Medulla oblongata (tissue), 1 donor: Measurements from ENCODE around the gene N4BP2.

Experiments used
- DNase-seq: peaks from one replicate; pipeline ENCODE4 v3.0.0-alpha.2; 2015; ENCODE audit errors: extremely low spot score

Gene N4BP2

DNA sequence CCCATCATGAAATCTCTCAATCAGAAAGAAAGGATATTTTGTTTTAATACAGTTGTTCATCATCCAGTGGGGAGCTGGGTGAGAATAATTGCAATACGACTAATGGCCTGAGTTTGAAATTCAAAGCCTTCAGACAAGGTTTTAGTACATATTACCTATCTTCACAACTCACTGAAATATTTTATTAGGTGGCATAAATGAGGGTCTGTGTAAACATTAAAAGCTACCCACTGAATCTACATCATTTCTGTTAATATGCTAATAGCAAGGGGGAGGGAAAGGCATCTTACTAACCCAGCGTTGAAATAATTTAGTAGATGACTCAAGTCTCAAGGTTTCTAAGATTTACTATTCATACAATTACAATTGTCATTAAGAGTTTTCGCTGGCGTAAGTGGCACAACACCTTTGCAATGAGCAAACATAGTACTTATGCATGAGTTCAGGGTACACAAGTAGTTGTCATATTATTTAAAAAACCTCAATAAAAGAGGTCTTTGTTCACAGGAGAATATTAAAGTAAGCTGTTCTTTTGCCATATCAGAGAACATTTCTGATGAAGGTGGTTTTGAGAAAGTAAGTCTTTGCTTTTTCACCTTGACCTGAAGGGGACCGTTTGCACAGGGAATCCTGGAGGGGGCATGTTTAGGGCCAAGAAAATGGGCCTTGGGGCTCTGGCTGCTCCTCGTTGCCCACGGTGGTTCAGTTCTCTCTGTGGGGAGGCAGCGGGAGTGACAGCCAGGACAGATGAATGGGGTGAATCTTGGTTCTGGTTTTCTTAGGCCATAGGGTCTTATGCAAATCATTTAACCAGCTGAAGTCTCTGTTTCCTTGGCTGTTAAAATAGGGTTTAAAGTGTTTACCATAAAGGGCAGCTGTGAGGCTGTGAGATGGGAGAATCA is 135.7 kb downstream of the N4BP2 start:
- DNase-seq: no peak

DNA sequence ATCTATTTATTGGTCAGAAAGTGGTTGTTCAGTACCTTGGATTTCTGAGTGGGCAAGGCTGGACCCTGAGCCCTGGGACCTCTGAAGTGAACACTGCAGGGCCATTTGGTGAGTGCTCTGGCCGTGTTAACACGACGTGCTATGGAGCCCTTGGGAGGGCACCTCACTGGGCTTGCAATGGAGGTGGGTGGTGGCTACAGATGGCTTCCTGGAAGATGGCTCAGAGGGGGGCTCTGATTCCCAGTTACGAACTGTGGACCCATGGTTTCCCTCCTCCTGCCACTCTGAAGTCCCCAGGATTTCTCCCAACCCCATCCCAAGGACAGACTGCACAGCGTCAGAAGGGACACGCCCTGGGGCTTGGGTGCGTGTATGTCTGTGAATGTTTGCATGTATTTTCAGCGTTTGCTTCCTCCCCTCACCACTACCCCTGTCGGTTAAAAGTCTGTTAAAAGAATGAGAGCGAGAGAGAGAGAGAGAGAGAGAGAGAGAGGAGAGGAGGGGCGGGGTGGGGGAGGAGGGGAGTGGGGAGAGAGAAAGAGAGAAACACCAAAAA is 136.4 kb downstream of the N4BP2 start:
- DNase-seq: no peak

DNA sequence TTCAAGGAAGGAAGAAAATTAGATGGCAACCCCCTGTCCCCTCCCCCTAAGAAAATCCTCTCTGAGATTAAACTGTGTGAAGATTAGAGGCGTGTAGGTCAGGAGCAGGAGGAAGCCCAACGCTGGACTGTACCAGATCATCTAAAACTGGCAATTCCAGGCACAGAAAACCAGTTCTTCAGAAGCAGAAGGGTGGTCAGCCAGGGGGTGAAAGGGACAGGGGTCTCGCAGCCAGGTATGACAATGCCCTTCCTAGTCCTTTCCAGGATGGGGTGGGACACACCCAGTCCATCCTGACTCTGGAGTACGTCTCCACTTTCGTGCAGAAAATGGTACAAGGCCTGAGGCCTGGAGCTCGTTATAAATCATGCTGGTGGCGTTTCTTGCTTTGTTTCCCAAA is 136.9 kb downstream of the N4BP2 start:
- no peak for DNase-seq

DNA sequence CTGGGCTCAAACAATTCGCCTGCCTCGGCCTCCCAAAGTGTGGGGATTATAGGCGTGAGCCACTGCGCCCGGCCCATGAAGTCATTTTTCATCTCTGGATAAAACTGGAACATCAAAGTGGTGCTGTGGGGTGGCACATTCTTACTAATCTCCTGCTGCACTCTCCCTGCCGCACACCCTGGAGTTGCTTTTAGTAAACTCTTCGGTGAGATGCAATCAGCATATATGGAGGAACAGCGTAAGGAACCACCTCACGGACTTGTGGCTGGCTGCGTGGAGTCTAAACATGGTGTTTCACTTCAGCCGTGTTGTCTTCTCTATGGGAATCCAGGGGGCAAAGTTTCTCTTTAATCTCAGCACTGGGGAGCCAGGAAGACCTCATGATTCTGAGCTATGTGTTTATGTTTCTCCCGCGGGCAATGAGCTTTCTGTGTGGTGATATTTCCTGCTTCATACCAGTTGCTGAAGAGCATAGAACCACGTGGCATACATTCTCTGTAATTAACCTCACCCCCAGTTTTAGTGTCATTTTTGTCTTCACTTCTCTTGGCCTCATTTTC is 138.0 kb downstream of the N4BP2 start:
- no peak for DNase-seq

DNA sequence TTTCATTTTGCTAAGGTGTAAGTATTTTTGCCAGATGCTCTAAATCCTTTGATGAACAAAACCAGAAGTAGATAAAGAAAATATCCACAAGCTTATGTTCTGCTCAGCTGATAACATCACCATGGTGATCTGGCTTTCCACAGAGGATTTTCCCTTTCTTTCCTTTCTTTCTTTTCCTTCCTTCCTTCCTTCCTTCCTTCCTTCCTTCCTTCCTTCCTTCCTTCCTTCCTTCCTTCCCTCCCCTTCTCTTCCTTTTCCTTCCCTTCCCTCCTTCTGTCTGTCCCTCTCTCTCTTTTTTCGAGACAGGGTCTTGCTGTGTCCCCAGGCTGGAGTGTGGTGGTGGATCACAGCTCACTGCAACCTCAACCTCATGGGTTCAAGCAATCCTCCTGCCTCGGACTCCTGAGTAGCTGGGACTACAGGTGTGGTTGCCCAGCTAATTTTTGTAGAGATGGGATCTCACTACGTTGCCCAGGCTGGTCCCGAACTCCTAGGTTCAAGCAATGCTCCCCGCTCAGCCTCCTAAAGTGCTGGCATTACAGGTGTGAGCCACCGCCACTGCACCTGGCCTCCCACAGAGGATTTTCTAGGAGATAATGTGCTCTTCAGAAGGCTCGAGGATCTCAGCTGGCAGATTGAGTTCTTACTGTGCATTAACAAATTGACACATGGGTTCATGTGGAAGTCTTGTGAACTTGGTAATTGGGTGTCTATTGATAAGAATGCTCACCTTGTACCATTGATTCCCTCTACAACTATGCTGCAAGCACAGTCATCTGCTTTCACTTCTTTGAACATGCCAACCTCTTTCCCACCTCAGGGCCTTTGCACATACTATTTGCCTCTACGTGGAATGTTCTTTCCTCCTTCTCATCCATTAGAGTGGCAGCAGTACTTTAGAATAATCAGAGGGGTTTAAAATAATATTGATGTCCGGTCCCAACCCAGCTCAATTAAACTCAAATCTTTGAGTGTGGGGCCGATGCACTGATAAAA is 138.8 kb downstream of the N4BP2 start:
- DNase-seq: no peak

DNA sequence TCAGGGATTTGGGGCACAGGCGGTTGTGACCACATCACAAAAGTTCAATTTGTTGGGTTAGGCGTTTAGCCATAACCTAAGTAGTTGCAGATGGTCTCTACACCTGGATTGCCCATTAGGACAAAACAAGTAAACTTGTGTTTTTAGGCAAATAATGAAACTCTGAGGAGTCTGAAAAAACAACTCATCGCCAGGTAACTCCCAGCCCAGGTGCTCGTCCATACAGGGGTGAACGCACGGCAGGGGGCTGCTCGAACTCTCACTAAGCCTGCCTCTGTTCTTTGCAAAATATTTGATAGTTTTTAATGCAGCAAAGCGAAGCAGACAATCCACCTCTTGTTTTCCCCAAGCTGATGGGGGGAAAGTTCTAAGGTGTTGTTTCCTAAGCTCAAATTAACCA is 139.6 kb downstream of the N4BP2 start:
- DNase-seq: no peak

DNA sequence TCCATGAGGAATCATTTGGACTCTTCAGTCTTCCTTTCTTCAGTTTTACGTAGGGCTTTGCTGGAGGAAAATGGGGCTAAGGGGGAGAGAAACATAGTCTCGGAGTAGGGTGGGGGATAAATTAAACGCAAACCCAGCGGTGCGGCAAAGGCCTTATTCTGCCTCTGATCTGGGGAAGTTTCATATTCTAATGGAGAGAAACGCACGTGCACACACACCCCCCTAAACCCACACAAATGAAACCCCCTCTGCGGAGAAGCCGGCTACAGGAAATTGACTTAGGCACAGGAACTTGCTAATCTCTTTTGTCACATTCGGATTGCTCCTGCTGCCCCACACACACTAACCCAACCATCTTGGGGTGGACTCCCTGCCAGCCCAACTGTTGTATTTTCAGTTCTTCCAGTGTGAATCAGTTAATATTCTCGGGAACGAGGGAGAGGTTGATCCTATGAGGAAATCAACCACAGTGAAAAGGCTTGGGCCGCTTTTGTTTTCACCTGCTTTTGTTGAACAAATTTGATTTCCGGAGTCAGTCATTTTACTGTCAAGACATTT is 140.2 kb downstream of the N4BP2 start, which contains the start of gene RHOH:
RHOH (plus strand) TSS at position 308 of the 558 bp plus-strand sequence. CDS start 46,356 bp downstream, outside the sequence.
- DNase-seq: no peak

DNA sequence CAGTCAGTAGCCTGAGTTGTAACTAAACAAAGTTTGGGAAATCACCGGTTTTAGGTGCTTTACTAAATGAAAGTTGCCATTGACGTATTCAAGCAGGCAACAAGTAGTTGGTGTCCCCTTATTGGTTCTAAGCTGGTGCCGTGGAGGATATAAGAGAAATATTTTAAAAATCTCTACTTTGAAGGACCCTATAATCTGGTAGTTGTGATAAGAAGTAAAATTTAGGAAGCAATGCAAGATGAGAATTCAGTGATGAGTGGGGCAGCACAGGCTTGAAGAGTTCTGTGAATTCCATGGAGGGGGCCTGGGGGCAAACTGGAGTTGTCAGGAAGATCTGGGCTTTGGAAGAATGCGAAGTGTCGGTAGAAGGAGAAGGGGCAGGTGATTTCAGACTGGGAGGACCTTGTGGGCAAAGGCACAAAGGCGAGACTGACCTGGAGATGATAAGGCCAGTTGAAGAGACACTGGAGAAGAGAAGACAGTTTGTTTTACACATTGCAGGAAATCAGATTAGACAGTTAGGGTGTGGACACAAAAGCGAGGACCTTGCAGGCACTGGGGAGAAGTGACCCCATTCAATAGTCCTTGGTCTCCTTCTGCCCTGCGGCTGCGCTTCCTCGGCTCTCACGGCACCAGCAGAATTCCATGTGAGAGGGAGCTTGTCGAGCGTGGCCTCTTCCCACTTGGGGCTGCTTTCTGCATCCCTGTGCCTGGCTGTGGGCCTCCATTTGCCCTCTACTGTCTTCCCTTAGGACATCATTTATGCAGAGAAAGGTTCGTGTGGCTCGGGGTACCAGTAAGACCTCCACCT is 141.4 kb downstream of the N4BP2 start:
- no peak for DNase-seq

DNA sequence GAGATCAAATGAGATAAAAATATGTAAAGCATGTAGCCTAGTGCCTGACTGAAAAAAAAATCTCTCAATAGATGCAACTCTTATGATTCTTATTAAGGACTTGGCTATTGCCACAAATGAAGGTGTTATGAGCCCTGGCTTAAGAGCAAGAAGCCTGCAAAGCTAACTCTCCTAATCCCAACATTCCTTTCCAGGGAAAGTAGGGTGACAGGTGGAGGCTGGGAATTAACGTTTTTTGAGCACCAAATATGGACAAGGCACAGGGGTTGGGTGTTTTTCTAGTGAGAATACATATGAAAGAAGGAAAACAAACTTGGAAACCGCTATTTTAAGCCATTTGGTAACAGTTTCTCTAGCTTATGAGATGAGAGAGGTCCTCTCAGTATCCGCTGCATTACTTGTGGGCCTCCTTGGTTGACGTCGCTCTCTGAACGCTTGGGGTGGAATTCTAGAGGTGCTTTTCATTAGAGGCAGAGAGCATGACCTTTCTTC is 142.6 kb downstream of the N4BP2 start:
- DNase-seq: no peak

DNA sequence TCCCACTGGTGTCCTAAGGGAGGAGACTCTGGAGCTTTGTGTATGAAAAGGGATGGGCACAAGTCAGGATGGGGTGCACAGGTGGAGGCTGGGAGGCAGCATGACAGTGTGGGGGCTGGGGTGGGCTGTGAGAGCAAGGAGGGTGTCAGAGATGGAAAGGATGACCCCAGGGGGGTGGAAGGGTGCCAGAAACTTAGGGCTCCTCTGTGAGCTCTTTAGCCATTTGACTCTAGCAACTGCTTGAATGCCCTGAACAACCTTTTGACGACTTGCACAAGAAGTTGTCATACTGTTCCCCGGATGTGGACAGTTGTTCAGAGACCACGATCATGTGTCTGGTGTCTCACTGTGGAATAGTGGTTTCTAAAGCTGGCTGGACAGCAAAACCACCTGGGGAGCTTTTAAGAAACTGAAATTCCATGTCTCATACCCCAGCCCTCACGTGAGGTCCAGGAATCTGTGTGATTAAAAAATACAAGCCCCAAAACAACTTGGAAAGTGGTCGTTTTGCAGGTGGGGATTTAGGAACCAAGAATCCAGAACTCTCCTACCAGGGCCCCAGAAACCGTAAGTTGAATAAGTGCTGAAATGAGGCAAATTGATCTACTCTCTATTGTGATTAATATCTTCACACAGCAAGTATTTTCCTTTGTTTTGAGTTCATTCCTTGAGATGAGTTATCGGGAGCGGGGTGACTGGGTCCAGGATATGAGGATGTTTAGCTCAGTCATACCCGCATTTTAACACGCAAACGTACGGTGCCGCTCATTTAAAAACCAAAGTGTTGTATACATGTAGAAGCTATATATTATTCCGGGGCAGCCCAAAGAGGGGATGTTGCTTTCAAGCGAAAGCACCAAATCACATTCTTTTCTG is 143.6 kb downstream of the N4BP2 start:
- peak; percentile 54 for DNase-seq

DNA sequence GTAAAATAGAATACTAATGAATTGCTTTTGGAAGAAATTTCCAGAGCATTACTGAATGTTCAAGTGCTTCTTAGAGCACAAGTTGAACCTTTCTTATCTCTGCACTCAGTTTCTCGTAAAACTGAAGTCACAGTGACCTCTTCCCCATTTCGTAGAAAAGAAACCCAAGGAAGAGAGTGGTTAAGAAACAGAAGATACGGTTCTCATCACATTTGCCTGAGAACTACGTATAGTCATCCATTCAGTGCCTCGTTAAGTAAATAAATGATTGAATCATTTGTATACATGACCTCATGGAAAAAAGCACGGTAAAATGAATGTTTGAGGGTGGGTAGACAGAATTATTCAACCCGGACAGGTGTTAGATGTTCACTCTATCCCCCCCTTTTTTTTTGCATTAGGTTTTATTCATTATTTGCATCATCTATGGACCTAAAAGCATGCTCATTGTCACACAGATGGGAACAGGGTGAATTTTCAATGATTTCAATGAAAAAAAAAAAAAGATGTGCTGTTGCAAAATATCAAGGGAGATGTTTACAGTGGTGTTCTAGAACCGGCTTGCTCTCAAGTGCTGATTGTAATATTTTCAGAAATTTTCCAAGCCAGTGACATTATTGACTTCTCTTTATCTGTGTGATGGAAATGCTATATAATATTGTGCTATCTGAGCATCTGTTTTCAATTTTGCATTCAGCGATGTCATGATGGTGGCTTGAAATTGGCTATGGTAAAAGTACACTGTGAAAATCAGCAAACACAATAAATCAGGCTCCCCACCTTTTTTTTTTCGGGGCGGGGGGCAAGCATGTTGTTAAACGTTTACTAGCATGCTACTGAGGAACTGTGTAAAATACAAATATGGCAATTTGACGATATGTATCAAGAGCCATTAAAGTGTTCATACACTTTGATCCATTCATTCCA is 144.5 kb downstream of the N4BP2 start:
- peak; percentile 42 for DNase-seq

DNA sequence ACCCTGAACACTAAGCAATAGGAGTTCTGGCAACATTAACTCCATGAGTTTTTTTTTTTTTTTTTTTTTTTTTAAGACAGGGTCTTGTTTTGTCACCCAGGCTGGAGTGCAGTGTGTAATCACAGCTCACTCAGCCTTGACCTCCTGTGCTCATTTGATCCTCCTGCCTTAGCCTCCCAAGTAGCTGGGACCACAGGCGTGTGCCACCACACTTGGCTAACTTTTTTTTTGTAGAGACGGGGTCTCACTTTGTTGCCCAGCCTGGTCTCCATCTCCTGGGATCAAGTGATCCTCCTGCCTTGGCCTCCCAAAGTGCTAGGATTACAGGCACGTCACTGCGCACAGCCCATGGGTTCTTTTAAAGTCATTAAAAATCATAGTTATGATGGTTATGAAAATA is 145.2 kb downstream of the N4BP2 start:
- no peak for DNase-seq

DNA sequence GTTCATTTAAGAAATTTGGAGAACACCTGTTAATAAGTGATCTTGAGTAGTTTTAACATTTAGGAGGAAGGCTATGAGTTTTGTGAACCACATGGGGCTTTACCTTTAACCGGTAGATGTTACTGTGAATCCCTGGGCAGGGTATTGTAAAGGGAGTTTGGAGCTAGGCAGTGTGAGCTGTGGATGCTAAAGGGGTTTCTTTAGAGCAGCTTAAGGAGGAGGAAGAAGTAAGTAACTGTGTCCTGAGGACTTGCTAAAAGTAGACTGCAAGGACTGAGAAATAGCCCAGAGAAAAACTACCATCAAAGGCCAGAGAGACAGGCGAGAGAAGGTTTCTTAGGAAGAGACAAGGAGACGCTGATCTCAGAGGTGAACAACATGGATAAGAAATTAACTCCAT is 145.8 kb downstream of the N4BP2 start:
- no peak for DNase-seq

DNA sequence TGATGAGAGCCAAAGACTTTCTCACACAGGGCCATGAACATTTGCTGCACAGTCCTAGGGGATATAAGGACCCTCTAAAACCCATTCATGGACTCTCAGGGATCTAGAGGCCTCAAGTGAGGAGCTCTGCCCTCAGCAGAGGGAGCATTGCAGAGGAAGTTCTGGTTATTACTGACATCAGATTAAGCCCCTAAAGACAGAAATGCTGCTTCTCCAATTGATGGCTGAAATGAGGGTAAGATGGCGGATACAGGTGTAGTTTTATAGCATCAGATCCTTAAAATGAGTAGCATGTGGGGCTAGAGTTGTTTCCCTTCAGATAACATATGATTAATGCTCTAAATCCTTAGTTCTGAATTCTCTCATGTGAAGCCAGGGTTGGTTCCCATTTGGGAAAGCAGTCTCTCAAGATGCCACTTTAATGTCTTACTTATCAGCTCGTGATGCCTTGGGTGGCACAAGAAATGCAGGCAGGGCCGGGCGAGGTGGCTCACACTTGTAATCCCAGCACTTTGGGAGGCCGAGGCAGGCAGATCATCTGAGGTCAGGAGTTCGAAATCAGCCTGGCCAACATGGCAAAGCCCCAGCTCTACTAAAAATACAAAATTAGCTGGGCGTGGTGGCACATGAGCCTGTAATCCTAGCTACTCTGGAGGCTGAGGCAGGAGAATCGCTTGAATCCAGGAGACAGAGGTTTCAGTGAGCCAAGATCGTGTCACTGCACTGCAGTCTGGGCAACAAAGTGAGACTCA is 148.0 kb downstream of the N4BP2 start:
- no peak for DNase-seq

DNA sequence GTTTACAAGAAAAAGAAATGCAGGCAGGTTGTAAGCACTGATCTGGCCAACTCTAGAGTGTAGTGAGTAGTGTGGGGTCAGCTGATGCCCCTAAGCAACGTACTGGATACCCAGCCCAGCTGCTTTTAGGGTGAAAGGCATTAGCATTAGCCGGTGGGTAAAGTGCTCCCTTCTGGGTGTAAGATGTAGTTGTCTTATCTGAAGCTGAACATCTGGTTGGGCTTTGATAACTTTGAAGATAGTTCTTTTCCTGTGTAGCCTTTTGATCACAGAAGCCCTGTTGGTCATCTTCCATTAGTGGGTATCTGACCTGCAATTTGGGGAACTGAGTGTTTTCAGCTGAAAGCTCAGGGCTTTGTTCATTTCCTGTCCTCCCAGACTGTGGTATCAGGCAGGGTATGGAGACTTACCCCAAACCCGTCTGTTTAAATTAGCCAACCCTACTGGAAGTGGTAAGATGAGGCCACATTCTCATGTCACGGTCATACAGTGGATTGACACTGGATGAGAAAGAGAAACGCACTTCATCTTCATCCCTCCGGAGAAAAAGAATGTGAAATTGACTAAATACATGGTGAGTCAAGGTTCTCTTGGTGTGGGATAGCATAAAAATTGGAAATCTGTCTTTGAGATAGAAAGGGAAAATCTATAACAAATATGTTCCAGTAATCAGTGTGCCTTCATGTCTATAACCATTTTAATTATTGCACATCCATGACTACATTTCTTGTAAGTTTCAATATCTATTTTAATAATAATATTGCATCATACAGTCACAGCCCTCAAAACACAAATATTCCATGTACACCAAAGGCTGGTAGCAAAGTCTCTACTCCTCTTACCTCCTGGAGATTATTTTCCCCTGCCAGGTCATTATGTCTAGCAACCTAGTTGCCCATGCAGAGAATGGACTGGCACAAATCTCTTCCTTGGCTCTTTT is 148.9 kb downstream of the N4BP2 start:
- DNase-seq: peak; percentile 72

DNA sequence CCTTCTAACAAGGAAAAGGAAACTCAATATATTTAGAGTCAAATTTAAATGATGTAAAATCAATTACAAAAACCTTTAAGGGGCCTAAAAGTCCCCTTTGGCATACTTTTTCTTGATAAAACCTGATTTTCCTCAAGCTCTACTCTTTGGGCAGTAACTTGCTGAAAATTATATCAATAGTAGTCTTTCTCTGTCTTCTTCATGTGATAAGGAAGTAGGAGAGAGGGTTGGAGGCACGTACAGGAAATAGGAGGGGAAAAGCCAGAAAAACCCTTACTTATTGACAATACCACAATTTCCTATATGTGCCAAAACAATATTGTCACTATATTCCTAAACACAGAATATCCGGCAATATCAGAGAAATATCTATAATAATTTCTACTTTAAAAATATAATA is 149.8 kb downstream of the N4BP2 start:
- no peak for DNase-seq
